Sciatic nerve (tissue), 2 donors: ENCODE measurements around the gene CDC73. TPM values are rescaled to one million over a fixed set of nuclear protein-coding genes. Genes with fewer than 3 reads are reported as not detected.
"Not testable (repeated sequence)": the region's sequence is repeated elsewhere in the genome, so short reads cannot be mapped to it uniquely, and the experiment has no call there.

Experiments
- ATAC-seq: fragments of 200-7000 bp; cut with Tn5 transposase; one replicate; pipeline ENCODE4 v1.9.1; 2020; ENCODE audit warnings: mild to moderate bottlenecking, moderate library complexity
- DNase-seq: peaks from one replicate; pipeline ENCODE4 v3.0.0-alpha.2; 2020; ENCODE audit warnings: low spot score
- intact Hi-C: fragments of 100-400 bp; cut with DNase I; formaldehyde crosslinking; loops from one replicate; pipeline ENCODE4 v1.14.2; 2022
- total RNA-seq: library from RNA; stranded (reverse); fragmentation: NEBNext Ultra II Directional; extraction: Animal tissue kit (Norgen Biotek cat#: 25700); gene quantifications from one replicate; pipeline ENCODE4 v1.2.1, GENCODE V29; 2021
- donor health status: DM: no; HTN: no; CAD: no.
- donor health status: DM: no; HTN: no; CAD: no.

The CDC73 gene
- total RNA-seq, 1 donor from 2014 or later = 83.1 TPM

DNA sequence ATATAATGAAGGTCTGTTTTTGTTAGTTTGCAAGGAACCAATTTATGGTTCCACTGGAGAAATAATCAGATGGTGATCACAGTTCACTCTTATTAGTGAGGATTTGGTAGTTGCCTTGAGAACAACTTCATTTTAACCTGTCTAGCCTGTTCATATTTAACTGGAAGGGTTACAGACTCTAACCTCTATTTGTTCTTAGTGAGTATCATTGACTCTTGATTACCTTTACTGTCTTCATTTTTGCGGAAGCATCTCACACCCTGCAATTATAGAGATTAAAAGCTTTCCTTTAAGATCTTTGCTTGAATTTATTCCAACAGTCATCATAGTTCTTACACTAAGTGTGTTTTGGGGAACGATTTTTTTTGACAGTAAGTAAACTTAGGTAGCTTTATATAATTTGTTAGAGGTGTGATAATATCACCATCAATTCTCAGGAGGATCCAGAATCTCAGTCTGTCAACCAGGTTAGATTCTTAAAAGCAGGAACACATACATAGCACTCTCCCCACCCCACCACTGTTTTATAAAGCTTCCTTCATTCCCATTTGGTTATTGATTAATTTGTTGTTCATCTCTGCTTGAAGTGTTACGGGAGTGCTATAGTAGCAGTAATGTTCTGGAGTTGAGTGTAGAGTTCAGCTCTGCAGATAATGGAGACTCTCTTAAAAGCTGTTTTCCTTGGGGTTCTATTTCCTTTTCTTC is 34.4 kb downstream of the CDC73 start:
- no peak for DNase-seq
- intact Hi-C loops = no loop called here
- no peak for ATAC-seq

GRCh38 chr1:193156822-193157142 is 35.0 kb downstream of the CDC73 start:
- DNase-seq (no peak), ATAC-seq (no peak)
- intact Hi-C loops = no loop called here

DNA sequence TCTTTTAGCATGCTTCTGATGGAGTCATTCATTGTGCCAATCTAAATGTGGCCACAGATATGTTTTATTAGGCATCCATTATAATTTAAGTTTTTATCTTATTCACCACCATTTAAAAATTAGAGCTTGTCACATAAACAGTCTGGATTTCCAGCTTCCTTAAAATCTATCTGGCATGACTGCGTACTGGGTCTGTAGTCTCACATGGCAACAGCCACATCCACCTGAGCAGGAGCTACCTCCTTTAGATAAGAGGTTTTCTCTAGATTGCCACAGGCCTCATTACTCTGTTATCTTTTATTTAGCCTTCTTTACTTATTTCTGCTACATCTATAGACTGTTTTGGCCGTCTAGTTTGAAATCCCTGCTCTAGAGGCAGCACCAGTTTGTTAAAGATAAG is 35.5 kb downstream of the CDC73 start:
- DNase-seq (no peak), ATAC-seq (no peak)
- intact Hi-C loops = no loop called here

DNA sequence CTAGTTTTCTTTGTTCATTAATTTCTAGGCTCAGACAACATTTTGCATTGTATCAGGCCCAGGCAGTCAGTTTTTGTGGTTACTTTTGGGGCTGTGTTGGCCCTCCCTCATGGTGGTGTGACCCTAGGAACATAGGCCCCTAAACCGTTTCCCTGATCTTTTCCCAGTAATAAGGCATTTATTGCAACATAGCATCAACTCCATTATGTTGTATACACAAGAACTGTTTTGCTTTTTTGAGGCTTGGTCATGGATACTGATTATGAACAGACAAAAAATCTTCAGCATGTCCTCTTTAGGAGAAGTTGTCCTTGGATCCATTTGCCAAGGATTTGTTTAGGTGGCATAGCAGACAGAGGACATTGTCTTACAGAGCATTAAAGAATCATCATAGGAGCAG is 54.3 kb downstream of the CDC73 start:
- DNase-seq (no peak), ATAC-seq (no peak)
- intact Hi-C loops = no loop called here

- intact Hi-C loops = no loop called here
- ATAC-seq = no peak
- no peak for DNase-seq
Measured at GRCh38 chr1:193176788-193177187, 55.0 kb downstream of the CDC73 start.

GRCh38 chr1:193179094-193179493 is 57.3 kb downstream of the CDC73 start:
- DNase-seq = no peak
- ATAC-seq = no peak
- intact Hi-C loops = no loop called here

DNA sequence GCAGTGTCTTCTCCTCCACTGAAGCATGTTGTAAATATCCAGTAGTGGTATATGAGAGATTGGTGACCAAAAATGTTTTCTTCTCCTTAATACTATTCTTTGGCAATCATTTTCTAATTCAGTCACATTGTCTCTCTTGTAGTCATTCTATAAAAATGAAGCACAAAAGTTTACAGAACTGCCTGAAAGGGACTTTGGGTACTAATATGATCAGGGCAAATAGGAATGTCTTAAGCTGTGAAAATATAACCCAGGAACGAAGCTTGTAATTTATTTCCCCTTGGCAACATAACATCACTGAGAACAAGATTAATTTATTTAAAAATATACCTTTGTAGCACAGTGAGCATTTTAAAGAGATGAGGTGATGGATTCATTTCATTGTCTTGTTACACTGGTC is 59.7 kb downstream of the CDC73 start:
- ATAC-seq (no peak), DNase-seq (no peak)
- intact Hi-C loops = no loop called here

GRCh38 chr1:193181985-193182384 is 60.2 kb downstream of the CDC73 start:
- DNase-seq (no peak), ATAC-seq (no peak)
- intact Hi-C loops = no loop called here

DNA sequence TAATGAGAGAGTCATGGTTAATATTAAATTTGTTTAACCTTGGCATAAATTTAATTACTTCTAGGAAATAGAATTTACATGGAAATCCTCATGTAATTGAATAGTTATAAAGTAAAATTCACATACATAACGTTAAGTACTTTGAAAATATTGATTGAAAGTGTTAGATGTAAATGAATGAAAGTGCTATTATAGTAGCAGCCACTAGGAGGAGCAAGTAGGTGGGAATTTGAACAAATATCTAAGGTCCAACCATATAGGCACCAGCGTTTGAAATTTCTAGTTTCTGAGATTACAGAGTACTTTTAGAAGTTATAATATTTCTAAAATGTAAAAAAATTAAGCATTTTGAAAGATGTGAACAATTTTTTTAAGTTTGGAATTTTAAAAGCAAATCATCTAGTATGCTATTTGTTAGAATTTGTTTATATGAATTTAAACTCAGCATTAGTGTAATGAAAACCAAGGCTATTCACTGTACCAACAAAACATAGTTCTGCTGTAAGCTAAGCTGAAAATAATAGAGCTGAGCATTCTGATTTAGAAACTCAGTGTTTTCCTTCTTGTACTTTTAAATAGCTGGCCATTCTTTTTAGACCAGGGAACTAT is 61.3 kb downstream of the CDC73 start:
- DNase-seq (no peak), ATAC-seq (peak; percentile 58)
- intact Hi-C loops = no loop called here

- intact Hi-C loops = no loop called here
- DNase-seq (no peak), ATAC-seq (no peak)
Measured at GRCh38 chr1:193184776-193185175, 62.9 kb downstream of the CDC73 start.

GRCh38 chr1:193185211-193185610 is 63.4 kb downstream of the CDC73 start:
- ATAC-seq (no peak), DNase-seq (no peak)
- intact Hi-C loops = no loop called here

- DNase-seq (no peak), ATAC-seq (peak; percentile 82)
Measured at GRCh38 chr1:193185901-193186731, 64.3 kb downstream of the CDC73 start, which contains the start of gene B3GALT2. TSS of gene B3GALT2 (minus strand) at chr1:193186613. CDS start at chr1:193181562, 5,051 bp downstream.

GRCh38 chr1:193187114-193187513 is 65.3 kb downstream of the CDC73 start:
- intact Hi-C loops = no loop called here
- DNase-seq = no peak
- no peak for ATAC-seq

More at GRCh38 chr1:193185901-193186731, 64.3 kb downstream of the CDC73 start, which contains the start of gene B3GALT2:
- intact Hi-C loops = no loop called here

DNA sequence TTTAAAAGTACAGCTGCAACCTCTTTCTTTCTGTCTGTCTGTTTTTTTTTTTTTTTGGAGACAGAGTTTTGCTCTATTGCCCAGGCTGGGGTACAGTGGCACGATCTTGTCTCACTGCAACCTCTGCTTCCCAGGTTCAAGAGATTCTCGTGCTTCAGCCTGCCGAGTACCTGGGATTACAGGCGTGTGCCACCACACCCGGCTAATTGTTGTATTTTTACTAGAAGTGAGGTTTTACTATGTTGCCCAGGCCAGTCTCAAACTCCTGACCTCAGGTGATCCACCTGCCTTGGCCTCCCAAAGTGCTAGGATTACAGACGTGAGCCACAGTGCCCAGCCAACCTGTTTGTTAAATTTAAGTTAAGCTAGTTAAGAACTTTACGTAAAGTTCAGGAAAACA is 67.1 kb downstream of the CDC73 start:
- ATAC-seq, DNase-seq, intact Hi-C loops: not testable (repeated sequence)

DNA sequence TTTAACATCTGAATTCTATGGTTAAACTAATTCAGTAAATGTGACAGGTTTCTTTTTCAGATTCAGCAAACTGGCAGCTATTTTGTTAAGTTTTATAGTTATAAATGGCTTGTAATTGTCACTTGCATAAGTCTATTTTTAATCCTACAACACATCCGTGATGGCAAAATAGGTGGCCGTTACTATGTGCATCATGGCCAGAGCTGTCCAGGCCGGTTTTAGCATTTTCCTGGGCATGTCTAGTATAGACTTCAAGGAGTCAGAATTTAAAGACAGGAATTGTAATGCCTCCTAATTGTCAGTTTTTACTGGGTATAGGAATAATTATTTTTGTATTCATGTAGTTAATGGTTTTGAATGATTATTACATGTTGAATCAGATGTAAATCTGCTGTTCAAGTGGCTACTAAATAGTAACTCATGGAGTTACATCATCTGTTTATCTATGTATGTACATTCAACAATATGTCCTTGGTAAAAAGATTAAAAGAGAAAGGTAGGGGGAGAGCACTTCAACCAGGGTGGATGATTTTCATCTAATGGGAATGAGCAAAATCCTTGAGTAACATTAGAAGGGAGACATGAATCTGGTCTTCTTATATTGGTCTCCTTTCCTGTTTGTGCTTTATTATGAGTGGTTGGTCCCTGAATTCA is 67.7 kb downstream of the CDC73 start:
- DNase-seq = no peak
- ATAC-seq = no peak
- intact Hi-C loops = no loop called here

DNA sequence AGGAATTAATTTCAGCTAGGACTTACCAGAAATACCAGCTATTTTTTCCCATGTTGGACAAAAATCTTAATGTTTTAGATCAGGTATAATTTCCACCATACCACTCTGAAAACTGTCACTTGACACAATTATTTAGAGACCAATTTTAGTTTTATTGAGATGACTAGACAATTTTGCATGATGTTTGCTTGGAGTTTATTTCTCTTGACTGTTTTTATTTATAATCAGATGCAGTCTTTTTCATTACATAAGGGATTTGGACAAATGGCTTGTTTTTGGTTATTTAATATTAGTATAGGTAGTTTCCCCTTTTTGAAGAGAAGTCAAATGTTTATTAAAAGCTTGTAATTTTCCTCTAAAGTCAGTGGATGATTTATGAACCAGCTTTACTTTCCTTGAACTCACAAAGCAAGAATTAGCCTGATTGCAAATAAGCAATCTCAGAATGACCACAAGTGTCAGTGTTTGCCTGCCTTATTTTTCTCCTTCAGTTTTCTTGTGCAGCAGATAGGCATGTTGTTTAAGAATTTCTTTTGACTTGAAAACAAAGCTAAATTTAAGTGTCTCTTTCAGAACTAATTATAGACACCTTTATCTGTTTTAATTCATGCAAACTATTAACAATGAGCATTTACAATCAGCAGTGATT is 68.4 kb downstream of the CDC73 start:
- peak; percentile 63 for ATAC-seq

DNA sequence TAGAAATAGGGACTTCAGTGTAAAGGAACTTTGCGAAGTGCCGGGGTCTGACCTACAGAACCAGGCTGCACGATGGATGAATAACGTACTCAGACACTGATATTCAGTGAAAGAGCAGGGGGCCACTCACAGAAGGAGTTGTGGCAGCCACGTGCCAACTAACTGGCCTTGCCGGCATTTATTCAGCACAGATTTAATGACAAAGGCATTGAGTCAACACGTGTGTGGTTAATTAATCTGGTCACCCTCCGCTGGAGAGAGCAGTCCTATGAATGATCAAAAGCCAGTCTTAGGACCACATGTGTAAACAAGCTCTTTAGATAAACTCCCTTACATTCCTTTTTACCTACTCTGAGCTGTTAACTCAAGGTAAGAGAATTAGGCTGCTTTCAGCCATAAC is 70.8 kb downstream of the CDC73 start:
- ATAC-seq = no peak
- no peak for DNase-seq
- intact Hi-C loops = no loop called here

More for the DNA sequence above, 68.4 kb downstream of the CDC73 start:
- DNase-seq = no peak
- intact Hi-C loops = no loop called here

DNA sequence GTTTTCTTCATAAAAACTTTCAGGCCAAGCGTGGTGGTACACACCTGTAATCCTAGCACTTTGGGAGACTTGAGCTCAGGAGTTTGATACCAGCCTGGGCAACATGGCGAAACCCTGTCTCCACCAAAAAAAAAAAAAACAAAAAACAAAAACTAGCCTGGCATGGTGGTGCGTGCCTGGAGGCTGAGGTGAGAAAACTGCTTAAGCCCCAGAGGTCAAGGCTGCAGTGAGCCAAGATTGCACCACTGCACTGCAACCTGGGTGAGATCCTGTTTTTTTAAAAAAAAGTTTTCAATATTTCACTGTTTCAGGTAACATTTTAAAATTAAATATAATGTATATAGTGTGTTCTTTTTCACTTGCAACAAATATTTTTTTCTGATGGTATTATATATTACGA is 78.1 kb downstream of the CDC73 start:
- DNase-seq (no peak), ATAC-seq (no peak)
- intact Hi-C loops = no loop called here

DNA sequence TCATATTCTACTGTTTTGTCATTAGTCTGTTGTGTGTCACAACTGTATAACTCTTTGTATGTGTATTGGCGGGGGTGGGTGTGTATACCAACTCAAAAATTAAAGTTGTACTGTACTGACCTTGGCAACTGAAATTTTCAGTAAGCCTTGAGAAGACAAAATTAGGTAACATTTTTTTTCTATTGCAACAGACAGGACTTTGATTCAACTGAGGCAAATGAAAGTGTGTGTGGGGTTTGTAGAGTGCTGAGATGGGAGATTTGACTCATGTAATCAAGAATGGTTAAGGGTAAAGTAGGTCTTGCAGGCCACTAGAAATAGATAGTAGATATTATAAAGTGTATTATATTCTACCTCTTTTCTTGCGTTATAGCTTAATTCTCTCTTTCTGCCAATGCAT is 79.2 kb downstream of the CDC73 start:
- ATAC-seq (no peak), DNase-seq (no peak)
- intact Hi-C loops = no loop called here
